Endothelial cell of umbilical vein (primary cell): ENCODE measurements around the gene NFATC2. TPM values are rescaled to one million over a fixed set of nuclear protein-coding genes. Genes with fewer than 3 reads are reported as not detected.

ENCODE experiments used
- BruUV-seq: library from RNA; stranded (reverse); fragments of 400-500 nt; replicated peaks from 2 replicates; lab custom pipeline; 2021; lab: Mats Ljungman, UMichigan
- CTCF ChIA-PET: fragments of 300-600, 350-600 bp; sonication (Branson Sonifier 250); formaldehyde crosslinking; loops from one replicate; lab custom pipeline; 2021; ENCODE audit warnings: antibody characterized with exemption, inconsistent platforms; lab: Charles Lee
- POLR2A ChIA-PET: fragments of 300-600, 350-600 bp; sonication (Branson Sonifier 250); formaldehyde crosslinking; loops from one replicate; lab custom pipeline; 2021; ENCODE audit warnings: antibody characterized with exemption, inconsistent platforms; lab: Charles Lee
- DNase-seq: peaks from one replicate; pipeline ENCODE4 v3.0.0-alpha.2; 2011; ENCODE audit warnings: low read depth, low spot score
- FAIRE-seq: peaks from 2 replicates; lab custom pipeline; 2011; peaks lifted over from hg19 to GRCh38; lab: Jason Lieb, UNC
- H2AFZ ChIP-seq: 2 replicates; pipeline ENCODE4 v1.6.0; 2012; ENCODE audit warnings: low read depth, low read length, control low read depth, inconsistent platforms
- H3K27ac ChIP-seq: 2 replicates; pipeline ENCODE4 v1.5.1; 2011; ENCODE audit warnings: low read depth, mild to moderate bottlenecking, control low read depth, low read length, moderate library complexity; ENCODE audit not compliant: insufficient read depth
- H3K27me3 ChIP-seq, 2 experiments: 2 replicates each; pipeline versions ENCODE4 v1.6.0 to v1.6.1; 2011; ENCODE audit warnings: low read length in 2 of 2, mixed read lengths in 1 of 2; ENCODE audit not compliant: control insufficient read depth in 2 of 2, insufficient read depth in 2 of 2
- H3K36me3 ChIP-seq, 2 experiments: 2 replicates in 1 of 2; 3 replicates in 1 of 2; pipeline ENCODE4 v1.5.1; 2011; ENCODE audit warnings: low read length in 2 of 2, mild to moderate bottlenecking in 1 of 2, moderate library complexity in 1 of 2; ENCODE audit not compliant: control insufficient read depth in 2 of 2, insufficient read depth in 2 of 2; ENCODE audit errors: extremely low read depth in 1 of 2
- H3K4me1 ChIP-seq: 3 replicates; pipeline ENCODE4 v1.5.1; 2011; ENCODE audit warnings: mild to moderate bottlenecking, low read length; ENCODE audit not compliant: control insufficient read depth, insufficient read depth; ENCODE audit errors: extremely low read depth
- H3K4me2 ChIP-seq: 2 replicates; pipeline ENCODE4 v1.6.1; 2011; ENCODE audit warnings: low read length, control low read depth, mixed read lengths; ENCODE audit not compliant: insufficient read depth
- H3K4me3 ChIP-seq, 3 experiments: fragments of 200-600 bp in 1 of 3; sonication (generic), shearing (Covaris generic) in 1 of 3; replicated peaks in 1 of 3; 2 replicates each; pipeline ENCODE4 v1.5.1; 2011 to 2016; ENCODE audit warnings: control low read depth in 3 of 3, low read length in 3 of 3, mild to moderate bottlenecking in 2 of 3, inconsistent platforms in 1 of 3, low read depth in 1 of 3, moderate library complexity in 1 of 3; ENCODE audit not compliant: insufficient read depth in 1 of 3
- H3K79me2 ChIP-seq: 2 replicates; pipeline ENCODE4 v1.6.0; 2012; ENCODE audit warnings: low read length, inconsistent platforms; ENCODE audit not compliant: control insufficient read depth, insufficient read depth
- H3K9ac ChIP-seq: replicated peaks from 2 replicates; pipeline ENCODE3; 2011; ENCODE audit warnings: low read length, control low read depth; ENCODE audit not compliant: insufficient read depth; ENCODE audit errors: extremely low read depth
- H3K9me1 ChIP-seq: replicated peaks from 3 replicates; pipeline ENCODE4 v1.6.0; 2011; ENCODE audit warnings: mild to moderate bottlenecking, low read length; ENCODE audit not compliant: control insufficient read depth, insufficient read depth; ENCODE audit errors: extremely low read depth
- H3K9me3 ChIP-seq: replicated peaks from 2 replicates; pipeline ENCODE4 v1.5.1; 2012; ENCODE audit warnings: low read length, inconsistent platforms; ENCODE audit not compliant: control insufficient read depth, insufficient read depth
- H4K20me1 ChIP-seq: replicated peaks from 2 replicates; pipeline ENCODE3; 2011; ENCODE audit warnings: mild to moderate bottlenecking, low read length; ENCODE audit not compliant: control insufficient read depth, insufficient read depth; ENCODE audit errors: extremely low read depth
- CTCF ChIP-seq, 2 donors: IDR thresholded peaks; 1 replicate in 1 of 2; 2 replicates in 1 of 2; pipeline ENCODE4 v1.5.1; 2011; ENCODE audit warnings: low read length in 2 of 2, mild to moderate bottlenecking in 2 of 2, moderate library complexity in 2 of 2, control low read depth in 1 of 2, inconsistent platforms in 1 of 2, low read depth in 1 of 2; ENCODE audit not compliant: insufficient read depth in 1 of 2; ENCODE audit errors: extremely low read depth in 1 of 2
- EZH2 ChIP-seq: IDR thresholded peaks from 2 replicates; pipeline ENCODE4 v1.6.1; 2012; ENCODE audit warnings: borderline replicate concordance, low read depth, mild to moderate bottlenecking, moderate library complexity, low read length, inconsistent platforms; ENCODE audit not compliant: severe bottlenecking
- FOS ChIP-seq: IDR thresholded peaks from 2 replicates; pipeline ENCODE4 v1.6.1; 2011; ENCODE audit warnings: mild to moderate bottlenecking, low read length, moderate library complexity, borderline replicate concordance; ENCODE audit not compliant: insufficient read depth
- GATA2 ChIP-seq: IDR thresholded peaks from 2 replicates; pipeline ENCODE4 v1.7.0; 2011; ENCODE audit warnings: low read depth, mild to moderate bottlenecking, moderate library complexity, mixed read lengths, low read length; ENCODE audit not compliant: insufficient read length, insufficient read depth
- JUN ChIP-seq: IDR thresholded peaks from 2 replicates; pipeline ENCODE4 v1.6.1; 2011; ENCODE audit warnings: borderline replicate concordance, low read depth; ENCODE audit not compliant: insufficient read length, insufficient read depth
- MAX ChIP-seq: IDR thresholded peaks from 2 replicates; pipeline ENCODE4 v1.6.1; 2011; ENCODE audit not compliant: insufficient read depth, insufficient read length
- MYC ChIP-seq: IDR thresholded peaks from one replicate; pipeline ENCODE4 v1.6.1; 2011; ENCODE audit warnings: mild to moderate bottlenecking, low read depth, low read length
- POLR2A ChIP-seq: IDR thresholded peaks from 2 replicates; pipeline ENCODE4 v1.6.1; 2012; ENCODE audit warnings: low read depth, mild to moderate bottlenecking, control low read depth, low read length
- POLR2AphosphoS5 ChIP-seq: IDR thresholded peaks from 2 replicates; pipeline ENCODE4 v1.6.1; 2012; ENCODE audit warnings: low read depth, mild to moderate bottlenecking, control low read depth, low read length, moderate library complexity; ENCODE audit not compliant: insufficient read depth
- dilution Hi-C: fragments of 300-500 bp; cut with MboI; formaldehyde crosslinking; loops from one replicate; pipeline ENCODE4 v1.15.0; 2019; ENCODE audit warnings: low sequenced_read_pairs; ENCODE audit not compliant: extremely low pct_ligation_motif_present
- intact Hi-C: fragments of 100-400 bp; cut with micrococcal nuclease; formaldehyde crosslinking; loops from one replicate; pipeline ENCODE4 v1.10.0; 2022
- polyA plus RNA-seq, 4 experiments: library from polyadenylated mRNA; depleted of rRNA in 3 of 4; stranded (reverse) in 3 of 4; unstranded in 1 of 4; fragments of >200 nt; gene quantifications; 2 replicates each; pipeline versions ENCODE4 v1.2.1 to v1.2.3, GENCODE V29; 2011 to 2012; ENCODE audit warnings: missing spikeins in 1 of 4
- total RNA-seq: library from RNA; stranded (reverse); gene quantifications from 2 replicates; pipeline ENCODE4 v1.2.3, GENCODE V29; 2021

NFATC2 gene
- total and polyA plus RNA-seq, 2 donors (not counting 3 experiments of a cell fraction or from before 2014, with no cell fraction given): 3.1 to 13.0 TPM

- CTCF ChIA-PET: interaction anchor here (4.0 kb wide), 1 partner anchor 13 kb away, joined by 20 read pairs; no protein-coding TSS in a partner anchor
- Histone ChIP-seq H4K20me1 (no peaks in the 10 kb centered on the region), H3K4me3 (no peak overlapping the region), H2AFZ (no peak overlapping the region), H3K9me1 (no peaks in the 10 kb centered on the region), H3K4me1 (no peaks in the 10 kb centered on the region), H3K9me3 (no peaks in the 10 kb centered on the region), H3K9ac (no peak overlapping the region), H3K4me2 (no peak overlapping the region), H3K27me3 (peaks cover 2 to 5% of the 10 kb centered on the region in 2 experiments), H3K36me3 (no peaks in the 10 kb centered on the region), H3K27ac (no peak overlapping the region), H3K79me2 (no peaks in the 10 kb centered on the region)
- POLR2A ChIA-PET: no interaction called here
- DNase-seq (no peak), FAIRE-seq (no peak)
- dilution Hi-C loops: loop anchor here (25.0 kb wide), 1 partner anchor 169 kb away; no protein-coding TSS in a partner anchor
- no TSS peak for BruUV-seq
- TF ChIP-seq GATA2 (no peak), EZH2 (no peak), MYC (no peak), CTCF (IDR thresholded peaks at IDR 0.05; ENCODE audit: extremely low read depth in 1 of 2, insufficient read depth in 1 of 2, low read depth in 1 of 2, low read length in 2 of 2) (no peak), POLR2AphosphoS5 (no peak), POLR2A (no peak), MAX (no peak), FOS (no peak), JUN (no peak)
- intact Hi-C loops: no loop called here
These were observed 39.1 kb upstream of the NFATC2 start for GRCh38 chr20:51581571-51581970.
